Smooth muscle cell of the coronary artery (primary cell): Measurements from ENCODE around the gene PLPP1. TPM values are rescaled to one million over a fixed set of nuclear protein-coding genes. Genes with fewer than 3 reads are reported as not detected.

Experiments
- total RNA-seq: library from RNA; depleted of rRNA; stranded (reverse); fragments of >200 nt; gene quantifications from 2 replicates; pipeline ENCODE4 v1.2.3, GENCODE V29; 2014; ENCODE audit warnings: low replicate concordance

PLPP1 gene
- 54.1 and 370 TPM in 2 replicates for total RNA-seq

DNA sequence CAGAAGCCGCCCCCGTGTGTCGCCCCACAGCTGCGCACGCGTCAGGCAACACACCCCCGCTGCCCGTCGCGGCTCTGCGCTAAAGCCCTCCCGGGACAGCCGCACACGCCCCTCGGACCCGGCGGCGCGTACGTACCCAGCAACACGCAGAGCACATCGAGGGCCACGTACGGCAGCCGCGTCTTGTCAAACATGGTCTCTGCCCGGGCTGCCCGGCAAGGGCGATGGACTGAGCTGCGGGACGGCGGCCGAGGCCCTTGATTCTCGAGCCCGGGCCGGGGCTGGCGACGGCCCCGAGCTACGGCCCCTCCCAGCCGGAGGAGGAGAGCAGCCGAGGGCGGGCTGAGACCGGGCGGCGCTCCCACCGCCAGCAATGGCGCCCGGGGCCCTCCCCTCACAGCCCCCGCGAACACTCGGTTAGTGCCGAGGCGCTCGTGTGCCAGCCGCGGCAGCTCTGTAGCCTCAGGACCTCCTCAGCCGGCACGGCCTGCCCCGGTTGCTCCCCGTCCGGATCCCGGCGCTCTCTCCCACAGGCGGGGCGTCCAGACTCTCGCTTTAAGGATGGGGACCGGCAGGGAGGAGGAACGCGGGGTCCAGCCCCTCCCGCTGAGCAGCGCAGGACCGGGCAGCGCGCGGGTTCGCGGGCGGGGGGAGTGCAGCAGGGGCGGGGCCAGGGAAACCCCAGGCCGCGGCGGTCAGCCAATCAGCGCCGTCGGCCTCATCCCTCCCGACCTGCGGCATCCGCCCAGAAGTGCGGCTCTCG is at the start of gene PLPP1:
PLPP1 (minus strand) TSS at position 529 of the 763 bp plus-strand sequence; CDS start at position 194, 335 bp downstream.

Other genes with a start within 250 kb of the PLPP1 start
- gene DHX29, start 227.3 kb downstream of the PLPP1 start, total RNA-seq = 15.6 and 24.7 TPM in 2 replicates
- 80.0 and 124 TPM in 2 replicates for gene MTREX, start 227.0 kb downstream of the PLPP1 start, total RNA-seq
- gene SLC38A9, start 177.4 kb upstream of the PLPP1 start, total RNA-seq = 17.7 and 22.8 TPM in 2 replicates
- gene DDX4, start 203.1 kb upstream of the PLPP1 start, total RNA-seq = not detected in 2 replicates